ENCODE measurements around the gene NFIB. TPM values are rescaled to one million over a fixed set of nuclear protein-coding genes. Genes with fewer than 3 reads are reported as not detected.

NFIB gene
- total RNA-seq, 2 experiments from 2014 or later: 13.7 to 25.1 TPM

- no peak overlapping the region for H3K4me2 ChIP-seq (ENCODE audit: low read length)
- no peak for DNase-seq (ENCODE audit: low spot score)
- H3K79me2 ChIP-seq (ENCODE audit: insufficient read depth, low read depth, low read length): no peaks in the 10 kb centered on the region
- BruUV-seq (replicated peaks): no TSS peak
- no peak for TF ChIP-seq CTCF (conservative IDR thresholded peaks at IDR 0.05; ENCODE audit: low read length)
- TF ChIP-seq EZH2phosphoT487 (IDR thresholded peaks at IDR 0.05; ENCODE audit: borderline replicate concordance, low read depth, low read length): no peak
- no peak overlapping the region for H3K27ac ChIP-seq (ENCODE audit: low read depth, low read length, poor library complexity, severe bottlenecking)
- H3K9me2 ChIP-seq (ENCODE audit: insufficient read depth, low read length): no peaks in the 10 kb centered on the region
- H3K4me1 ChIP-seq (ENCODE audit: insufficient read depth, low read length, poor library complexity, severe bottlenecking): no peaks in the 10 kb centered on the region
- ChIA-PET CTCF (ENCODE audit: unreplicated experiment) (no interaction called here), POLR2A (no interaction called here)
- H4K20me1 ChIP-seq (ENCODE audit: insufficient read depth, low read length): no peaks in the 10 kb centered on the region
- no peak overlapping the region for H3K4me3 ChIP-seq (ENCODE audit: low read depth, low read length, poor library complexity, severe bottlenecking)
- H2AFZ ChIP-seq (ENCODE audit: low read length): no peak overlapping the region
- intact Hi-C loops (cut with micrococcal nuclease; ENCODE audit: unreplicated experiment): no loop called here
- no peaks in the 10 kb centered on the region for H3K36me3 ChIP-seq (ENCODE audit: insufficient read depth, low read length)
- H3K9me3 ChIP-seq (ENCODE audit: low read length): no peaks in the 10 kb centered on the region
Measured at GRCh38 chr9:14340219-14340873, 26.4 kb upstream of the NFIB start.

- H3K79me2 ChIP-seq (ENCODE audit: insufficient read depth, low read depth, low read length): no peaks in the 10 kb centered on the region
- no peak for DNase-seq (ENCODE audit: low spot score)
- no TSS peak for BruUV-seq (replicated peaks)
- H3K4me2 ChIP-seq (ENCODE audit: low read length): no peak overlapping the region
- no peaks in the 10 kb centered on the region for H4K20me1 ChIP-seq (ENCODE audit: insufficient read depth, low read length)
- H3K4me1 ChIP-seq (ENCODE audit: insufficient read depth, low read length, poor library complexity, severe bottlenecking): no peaks in the 10 kb centered on the region
- no peak overlapping the region for H3K4me3 ChIP-seq (ENCODE audit: low read depth, low read length, poor library complexity, severe bottlenecking)
- TF ChIP-seq CTCF (conservative IDR thresholded peaks at IDR 0.05; ENCODE audit: low read length) (no peak), EZH2phosphoT487 (IDR thresholded peaks at IDR 0.05; ENCODE audit: borderline replicate concordance, low read depth, low read length) (no peak)
- no peaks in the 10 kb centered on the region for H3K36me3 ChIP-seq (ENCODE audit: insufficient read depth, low read length)
- POLR2A ChIA-PET: no interaction called here
- intact Hi-C loops (cut with micrococcal nuclease; ENCODE audit: unreplicated experiment): no loop called here
- no peaks in the 10 kb centered on the region for H3K9me3 ChIP-seq (ENCODE audit: low read length)
- H3K9me2 ChIP-seq (ENCODE audit: insufficient read depth, low read length): no peaks in the 10 kb centered on the region
- CTCF ChIA-PET (ENCODE audit: unreplicated experiment): no interaction called here
- no peak overlapping the region for H2AFZ ChIP-seq (ENCODE audit: low read length)
- no peak overlapping the region for H3K27ac ChIP-seq (ENCODE audit: low read depth, low read length, poor library complexity, severe bottlenecking)
Measured at GRCh38 chr9:14339746-14340145, 25.8 kb upstream of the NFIB start.

- Histone ChIP-seq H3K4me1 (ENCODE audit: insufficient read depth, low read length, poor library complexity, severe bottlenecking) (no peaks in the 10 kb centered on the region), H3K4me2 (ENCODE audit: low read length) (no peak overlapping the region), H3K36me3 (ENCODE audit: insufficient read depth, low read length) (no peaks in the 10 kb centered on the region), H3K4me3 (ENCODE audit: low read depth, low read length, poor library complexity, severe bottlenecking) (no peak overlapping the region), H3K9me2 (ENCODE audit: insufficient read depth, low read length) (no peaks in the 10 kb centered on the region), H4K20me1 (ENCODE audit: insufficient read depth, low read length) (no peaks in the 10 kb centered on the region), H2AFZ (ENCODE audit: low read length) (no peak overlapping the region), H3K27ac (ENCODE audit: low read depth, low read length, poor library complexity, severe bottlenecking) (no peak overlapping the region), H3K79me2 (ENCODE audit: insufficient read depth, low read depth, low read length) (no peaks in the 10 kb centered on the region), H3K9me3 (ENCODE audit: low read length) (no peaks in the 10 kb centered on the region)
- ChIA-PET POLR2A (interaction anchor here (0.5 to 0.8 kb wide), 3 partner anchors 14 to 196 kb away, joined by 3 to 5 read pairs (median 4); no protein-coding TSS in a partner anchor), CTCF (ENCODE audit: unreplicated experiment) (no interaction called here)
- no TSS peak for BruUV-seq (replicated peaks)
- intact Hi-C loops (cut with micrococcal nuclease; ENCODE audit: unreplicated experiment): no loop called here
- TF ChIP-seq CTCF (conservative IDR thresholded peaks at IDR 0.05; ENCODE audit: low read length) (no peak), EZH2phosphoT487 (IDR thresholded peaks at IDR 0.05; ENCODE audit: borderline replicate concordance, low read depth, low read length) (no peak)
- no peak for DNase-seq (ENCODE audit: low spot score)
Measured at GRCh38 chr9:14337615-14338014, 23.7 kb upstream of the NFIB start.
